OCI-LY3 (cell line): Measurements from ENCODE around the gene SHCBP1L.

Source experiments
- CTCF ChIP-seq: fragments of 200-600, 300-600 bp; sonication (generic); IDR thresholded peaks from 2 replicates; pipeline ENCODE4 v1.5.1; 2014; ENCODE audit warnings: antibody characterized with exemption, low read length, low read depth
- EZH2phosphoT487 ChIP-seq: fragments of 200-600 bp; shearing (Covaris generic); IDR thresholded peaks from 2 replicates; pipeline ENCODE4 v1.6.1; 2018; ENCODE audit warnings: antibody characterized with exemption, mixed run types, low read depth

- no peak for TF ChIP-seq CTCF
- no peak for TF ChIP-seq EZH2phosphoT487
Measured at GRCh38 chr1:182897696-182898095, 55.3 kb downstream of the SHCBP1L start.
